GM12873 (cell line): ENCODE measurements around the gene IPO11.

ENCODE experiments used
- TF ChIP-seq, protein P1 (sequence below): IDR thresholded peaks from 2 replicates; pipeline ENCODE4 v1.5.1; 2012; ENCODE audit warnings: low read depth, mild to moderate bottlenecking, moderate library complexity, low read length, control low read depth; ENCODE audit not compliant: insufficient read depth; ENCODE audit errors: missing control alignments

The IPO11 gene

DNA sequence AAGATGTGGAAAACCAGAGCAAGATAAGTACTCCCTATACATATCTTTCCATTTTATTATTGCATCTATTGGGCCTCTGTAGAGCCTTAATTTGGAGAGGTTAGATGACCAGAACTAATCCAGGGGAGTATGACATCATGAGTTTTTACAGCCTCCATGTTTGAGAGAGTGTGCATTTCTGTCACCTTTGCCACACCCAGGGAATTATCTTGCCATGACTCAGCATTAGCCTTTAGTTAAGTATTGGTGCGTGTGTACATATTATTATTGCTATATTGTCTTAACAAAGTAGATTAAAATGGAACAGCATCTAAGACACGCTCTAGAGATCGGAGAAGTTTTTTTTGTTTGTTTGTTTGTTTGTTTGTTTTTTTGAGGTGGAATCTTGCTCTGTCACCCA lies 36.5 kb upstream of the IPO11 start:
- TF ChIP-seq, protein P1, sequence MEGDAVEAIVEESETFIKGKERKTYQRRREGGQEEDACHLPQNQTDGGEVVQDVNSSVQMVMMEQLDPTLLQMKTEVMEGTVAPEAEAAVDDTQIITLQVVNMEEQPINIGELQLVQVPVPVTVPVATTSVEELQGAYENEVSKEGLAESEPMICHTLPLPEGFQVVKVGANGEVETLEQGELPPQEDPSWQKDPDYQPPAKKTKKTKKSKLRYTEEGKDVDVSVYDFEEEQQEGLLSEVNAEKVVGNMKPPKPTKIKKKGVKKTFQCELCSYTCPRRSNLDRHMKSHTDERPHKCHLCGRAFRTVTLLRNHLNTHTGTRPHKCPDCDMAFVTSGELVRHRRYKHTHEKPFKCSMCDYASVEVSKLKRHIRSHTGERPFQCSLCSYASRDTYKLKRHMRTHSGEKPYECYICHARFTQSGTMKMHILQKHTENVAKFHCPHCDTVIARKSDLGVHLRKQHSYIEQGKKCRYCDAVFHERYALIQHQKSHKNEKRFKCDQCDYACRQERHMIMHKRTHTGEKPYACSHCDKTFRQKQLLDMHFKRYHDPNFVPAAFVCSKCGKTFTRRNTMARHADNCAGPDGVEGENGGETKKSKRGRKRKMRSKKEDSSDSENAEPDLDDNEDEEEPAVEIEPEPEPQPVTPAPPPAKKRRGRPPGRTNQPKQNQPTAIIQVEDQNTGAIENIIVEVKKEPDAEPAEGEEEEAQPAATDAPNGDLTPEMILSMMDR = no peak

GRCh38 chr5:62385131-62385530 lies 27.4 kb upstream of the IPO11 start:
- TF ChIP-seq, protein P1 = no peak

- TF ChIP-seq, protein P1 = no peak
Measured at GRCh38 chr5:62385816-62386400, 26.7 kb upstream of the IPO11 start.

GRCh38 chr5:62386824-62387223 lies 25.7 kb upstream of the IPO11 start:
- TF ChIP-seq, protein P1 = no peak

DNA sequence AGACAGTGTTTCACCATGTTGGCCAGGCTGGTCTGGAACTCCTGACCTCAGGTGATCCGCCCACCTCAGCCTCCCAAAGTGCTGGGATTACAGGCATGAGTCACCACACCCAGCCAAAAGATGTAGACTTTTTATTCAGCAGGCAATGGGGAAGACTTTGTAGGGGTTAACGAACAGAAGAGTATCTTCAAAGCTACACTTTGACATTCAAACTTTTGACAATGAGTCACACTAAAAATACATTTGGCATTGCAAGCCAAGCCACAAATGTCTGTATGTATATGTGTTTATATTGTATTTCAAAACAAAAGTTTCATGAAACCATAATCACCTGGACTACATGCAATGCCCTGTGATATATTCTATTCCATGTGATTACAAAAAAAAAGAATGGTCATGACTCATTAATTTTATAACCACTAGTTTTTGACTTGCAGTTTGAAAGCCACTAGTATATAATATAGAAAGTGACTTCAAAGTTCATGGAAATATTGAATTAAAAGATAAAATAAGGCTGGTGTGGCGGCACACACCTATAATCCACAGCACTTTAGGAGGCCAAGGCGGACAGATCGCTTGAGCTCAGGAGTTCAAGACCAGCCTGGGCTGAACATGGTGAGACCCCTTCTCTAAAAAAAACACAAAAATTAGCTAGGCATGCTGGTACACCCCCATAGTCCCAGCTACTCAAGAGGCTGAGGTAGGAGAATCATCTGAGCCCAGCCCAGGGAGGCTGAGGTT lies 17.2 kb upstream of the IPO11 start:
- TF ChIP-seq, protein P1 = no peak

DNA sequence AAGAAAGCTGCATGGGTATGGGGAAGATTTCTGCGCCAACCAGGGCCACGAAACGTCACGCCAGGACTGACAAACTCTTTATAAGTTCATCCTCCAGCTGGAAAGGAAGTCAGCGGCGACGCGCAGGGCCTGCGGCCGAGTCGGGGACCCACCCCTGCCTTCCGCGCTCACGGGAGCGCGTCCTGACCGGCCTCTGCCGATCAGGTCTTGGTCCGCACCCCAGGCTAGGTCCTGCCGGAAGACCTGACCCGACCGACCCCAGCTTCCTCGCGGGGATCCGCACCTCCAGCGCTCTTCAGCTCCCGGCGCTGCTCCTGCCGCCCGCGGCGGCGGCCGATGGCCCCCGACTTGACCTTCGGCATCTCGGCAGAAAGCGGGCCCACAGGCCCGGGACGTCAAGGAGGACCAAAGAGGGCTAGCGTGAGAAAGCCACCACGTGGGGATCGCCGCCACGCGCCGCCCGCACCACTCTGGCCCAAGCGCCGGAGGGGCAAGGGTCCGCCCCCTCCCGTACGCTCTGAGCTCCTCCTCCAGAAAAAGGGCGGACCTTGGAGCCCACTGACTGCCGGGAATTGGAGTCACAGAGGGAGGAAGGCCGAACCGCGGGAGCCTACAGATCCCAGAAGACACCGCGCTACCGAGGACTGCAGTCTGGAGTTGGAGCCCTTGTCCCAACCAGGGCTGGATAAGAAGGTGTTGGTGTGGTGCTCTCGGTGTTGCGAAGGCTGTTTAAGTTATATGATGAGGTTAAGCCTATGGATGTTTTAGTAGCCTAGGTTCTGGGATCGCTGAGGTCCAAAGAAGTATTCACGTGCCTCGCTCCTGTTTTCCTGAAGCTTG lies 8.9 kb upstream of the IPO11 start, which contains the start of gene DIMT1:
Gene DIMT1, minus strand, starts transcription at position 495 of the 840 bp plus-strand sequence. Its CDS starts 133 bp downstream, at position 362.
- TF ChIP-seq, protein P1 = no peak

DNA sequence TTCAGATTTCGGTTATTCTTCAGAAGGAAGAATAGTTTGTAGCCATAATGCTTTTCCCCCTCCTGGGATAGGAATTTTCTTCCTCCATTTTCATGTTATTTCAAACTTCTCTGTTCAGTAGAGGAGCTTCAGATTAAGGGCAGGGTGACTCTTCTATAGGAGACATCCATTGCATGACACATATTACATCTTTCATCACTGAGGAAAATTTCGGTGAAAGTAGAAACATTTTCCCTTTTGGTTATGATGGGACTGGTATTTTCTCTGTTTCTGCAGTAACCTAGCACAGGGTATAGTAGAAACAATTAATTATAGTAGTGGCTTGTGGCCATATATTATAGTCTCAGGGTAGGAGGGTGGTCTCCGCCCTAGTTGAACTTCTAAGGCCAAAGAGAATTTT lies 1.1 kb downstream of the IPO11 start:
- TF ChIP-seq, protein P1 = no peak
